Left lung (tissue), 14 donors: Measurements from ENCODE around the gene CMPK2. TPM values are rescaled to one million over a fixed set of nuclear protein-coding genes. Genes with fewer than 3 reads are reported as not detected.
A peak's percentile ranks its signal among the peaks of the same experiment; 100 is the strongest.

Experiments used
- ATAC-seq: fragments of 200-7000 bp; cut with Tn5 transposase; one replicate; pipeline ENCODE4 v1.9.1; 2020; ENCODE audit warnings: moderate library complexity
- DNase-seq, 4 donors: peaks; one replicate each; pipeline ENCODE4 v3.0.0-alpha.2; 2013 to 2020
- H3K27ac ChIP-seq, 2 donors: fragments of 200-600 bp; sonication (generic) in 1 of 2; one replicate each; pipeline versions ENCODE4 v1.5.0 to v1.8.0; 2020 to 2021
- H3K27me3 ChIP-seq, 2 donors: fragments of 200-600 bp; sonication (generic) in 1 of 2; one replicate each; pipeline versions ENCODE4 v1.5.0 to v1.8.0; 2020 to 2021
- H3K36me3 ChIP-seq, 2 donors: fragments of 200-600 bp; sonication (generic) in 1 of 2; one replicate each; pipeline versions ENCODE4 v1.5.0 to v1.8.0; 2020 to 2021
- H3K4me1 ChIP-seq, 2 donors: fragments of 200-600 bp; one replicate each; pipeline ENCODE4 v1.8.0; 2021
- H3K4me3 ChIP-seq, 2 donors: fragments of 200-600 bp; sonication (generic) in 1 of 2; one replicate each; pipeline versions ENCODE4 v1.5.0 to v1.8.0; 2020 to 2021; ENCODE audit warnings: mild to moderate bottlenecking in 1 of 2
- H3K9me3 ChIP-seq, 2 donors: fragments of 200-600 bp; sonication (generic) in 1 of 2; one replicate each; pipeline versions ENCODE4 v1.5.0 to v1.8.0; 2020 to 2021
- intact Hi-C, 2 donors: fragments of 100-400 bp; cut with DNase I; formaldehyde crosslinking; loops; one replicate each; pipeline versions ENCODE4 v1.11.2 to v1.14.2; 2022
- long read RNA-seq, 12 donors: library from polyadenylated mRNA in 2 of 12; unstranded in 2 of 12; transcript quantifications; one replicate each; pipeline ENCODE4 v2.0.0 and lab custom pipeline, GENCODE V29; 2019 to 2026
- polyA plus RNA-seq, 6 donors: library from polyadenylated mRNA; unstranded; fragments of 120-200 nt; gene quantifications; one replicate each; pipeline ENCODE4 v1.2.1, GENCODE V29; 2013; ENCODE audit not compliant: insufficient read length in 6 of 6
- total RNA-seq, 2 donors: library from RNA; stranded (reverse); fragmentation: NEBNext Ultra II Directional; extraction: Animal tissue kit (Norgen Biotek cat#: 25700); gene quantifications; one replicate each; pipeline ENCODE4 v1.2.1, GENCODE V29; 2021
- TF ChIP-seq, protein P1 (sequence below), 2 donors: fragments of 200-600 bp; sonication (generic) in 1 of 2; IDR thresholded peaks; one replicate each; pipeline versions ENCODE4 v1.5.0 to v1.8.0; 2021; ENCODE audit warnings: antibody characterized with exemption in 2 of 2
- donor health status: DM: no; HTN: yes; CAD: no.
- donor health status: DM: no; HTN: no; CAD: no.

CMPK2 gene, protein sequence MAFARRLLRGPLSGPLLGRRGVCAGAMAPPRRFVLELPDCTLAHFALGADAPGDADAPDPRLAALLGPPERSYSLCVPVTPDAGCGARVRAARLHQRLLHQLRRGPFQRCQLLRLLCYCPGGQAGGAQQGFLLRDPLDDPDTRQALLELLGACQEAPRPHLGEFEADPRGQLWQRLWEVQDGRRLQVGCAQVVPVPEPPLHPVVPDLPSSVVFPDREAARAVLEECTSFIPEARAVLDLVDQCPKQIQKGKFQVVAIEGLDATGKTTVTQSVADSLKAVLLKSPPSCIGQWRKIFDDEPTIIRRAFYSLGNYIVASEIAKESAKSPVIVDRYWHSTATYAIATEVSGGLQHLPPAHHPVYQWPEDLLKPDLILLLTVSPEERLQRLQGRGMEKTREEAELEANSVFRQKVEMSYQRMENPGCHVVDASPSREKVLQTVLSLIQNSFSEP
- 10 to 100 TPM in 1 of 2 donors, 1 to 10 TPM in 1; 9.3 to 20.2 TPM for total RNA-seq
- 1 to 10 TPM; 3.6 to 4.7 (median 4.2) TPM for polyA plus RNA-seq
- long read RNA-seq, donor 1, partial matches to known transcripts, result 0 of 1 reads
- long read RNA-seq, donor 1, other reads (novel, unspliced or antisense), result 0 of 1 reads
- long read RNA-seq, donor 2, result 0 reads
- long read RNA-seq, donor 3, result 0 reads
- long read RNA-seq, donor 4, partial matches to known transcripts, result 0 of 2 reads
- long read RNA-seq, donor 4, other reads (novel, unspliced or antisense), result 0 of 2 reads
- long read RNA-seq, donor 5, partial matches to known transcripts, result 9 of 9 reads
- long read RNA-seq, donor 5, other reads (novel, unspliced or antisense), result 0 of 9 reads
- long read RNA-seq, donor 6, partial matches to known transcripts, result 5 of 6 reads
- long read RNA-seq, donor 6, other reads (novel, unspliced or antisense), result 0 of 6 reads
- long read RNA-seq, donor 7, result 0 reads
- long read RNA-seq, donor 8, result 0 reads
- long read RNA-seq, donor 9, result 0 reads
- long read RNA-seq, donor 10, partial matches to known transcripts, result 0 of 3 reads
- long read RNA-seq, donor 10, other reads (novel, unspliced or antisense), result 0 of 3 reads
- long read RNA-seq, donor 11, partial matches to known transcripts, result 0 of 1 reads
- long read RNA-seq, donor 11, other reads (novel, unspliced or antisense), result 0 of 1 reads
- long read RNA-seq, donor 12, partial matches to known transcripts, result 0 of 2 reads
- long read RNA-seq, donor 12, other reads (novel, unspliced or antisense), result 0 of 2 reads

GRCh38 chr2:6865346-6866274 is at the start of gene CMPK2:
Gene CMPK2 (minus strand): TSS chr2:6865907. CDS start chr2:6865696, 211 bp downstream.
- Histone ChIP-seq H3K27me3 (no peaks in the 10 kb centered on the region), H3K27ac (peak within 1 kb of the TSS; percentile 79 to 94), H3K9me3 (no peaks in the 10 kb centered on the region), H3K36me3 (peaks cover 0 to 28% of the 10 kb centered on the region in 2 donors), H3K4me3 (peak within 1 kb of the TSS; percentile 65 to 76), H3K4me1 (peaks cover 0 to 32% of the 10 kb centered on the region in 2 donors)
- ATAC-seq (peak; percentile 79), DNase-seq (peak; percentile 59 to 94 (median 70))
- TF ChIP-seq, protein P1, sequence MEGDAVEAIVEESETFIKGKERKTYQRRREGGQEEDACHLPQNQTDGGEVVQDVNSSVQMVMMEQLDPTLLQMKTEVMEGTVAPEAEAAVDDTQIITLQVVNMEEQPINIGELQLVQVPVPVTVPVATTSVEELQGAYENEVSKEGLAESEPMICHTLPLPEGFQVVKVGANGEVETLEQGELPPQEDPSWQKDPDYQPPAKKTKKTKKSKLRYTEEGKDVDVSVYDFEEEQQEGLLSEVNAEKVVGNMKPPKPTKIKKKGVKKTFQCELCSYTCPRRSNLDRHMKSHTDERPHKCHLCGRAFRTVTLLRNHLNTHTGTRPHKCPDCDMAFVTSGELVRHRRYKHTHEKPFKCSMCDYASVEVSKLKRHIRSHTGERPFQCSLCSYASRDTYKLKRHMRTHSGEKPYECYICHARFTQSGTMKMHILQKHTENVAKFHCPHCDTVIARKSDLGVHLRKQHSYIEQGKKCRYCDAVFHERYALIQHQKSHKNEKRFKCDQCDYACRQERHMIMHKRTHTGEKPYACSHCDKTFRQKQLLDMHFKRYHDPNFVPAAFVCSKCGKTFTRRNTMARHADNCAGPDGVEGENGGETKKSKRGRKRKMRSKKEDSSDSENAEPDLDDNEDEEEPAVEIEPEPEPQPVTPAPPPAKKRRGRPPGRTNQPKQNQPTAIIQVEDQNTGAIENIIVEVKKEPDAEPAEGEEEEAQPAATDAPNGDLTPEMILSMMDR (IDR thresholded peaks at IDR 0.05), result peak in 1 of 2 donors; percentile 36
- intact Hi-C loops, result no loop called here

GRCh38 chr2:6915399-6915798 is 49.7 kb upstream of the CMPK2 start:
- ATAC-seq (no peak), DNase-seq (no peak)
- TF ChIP-seq, protein P1 (IDR thresholded peaks at IDR 0.05), result no peak
- intact Hi-C loops, result loop anchor here in 1 of 2 donors (5.0 to 10.0 kb wide), 2 partner anchors 92 to 119 kb away; no protein-coding TSS in a partner anchor
- Histone ChIP-seq H3K4me1 (peaks cover 0 to 13% of the 10 kb centered on the region in 2 donors), H3K27me3 (no peaks in the 10 kb centered on the region), H3K27ac (no peak overlapping the region), H3K4me3 (no peak overlapping the region), H3K36me3 (no peaks in the 10 kb centered on the region), H3K9me3 (no peaks in the 10 kb centered on the region)

DNA sequence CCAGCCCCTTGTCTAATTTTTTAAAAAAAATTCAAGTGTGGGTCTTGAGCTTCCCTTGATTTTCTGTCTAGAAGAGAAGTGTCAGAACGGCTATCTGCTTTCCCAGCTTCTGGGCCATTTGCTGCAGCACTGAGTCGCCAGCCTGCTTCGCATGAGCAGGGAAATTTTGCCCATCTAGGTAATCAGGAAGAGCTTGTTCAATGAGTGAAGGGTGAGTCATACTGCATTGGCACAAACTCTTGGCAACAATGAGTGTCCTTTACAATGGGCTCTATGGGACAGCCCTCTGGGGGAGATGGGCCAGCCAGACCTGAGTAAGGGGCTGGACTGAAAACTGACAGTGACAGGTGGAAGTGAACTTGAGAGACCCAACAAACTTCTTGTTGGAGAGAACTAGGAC is 49.1 kb upstream of the CMPK2 start:
- H3K36me3 ChIP-seq, result no peaks in the 10 kb centered on the region
- no peaks in the 10 kb centered on the region for H3K9me3 ChIP-seq
- H3K4me1 ChIP-seq, result peaks cover 0 to 13% of the 10 kb centered on the region in 2 donors
- H3K4me3 ChIP-seq, result no peak overlapping the region
- intact Hi-C loops, result loop anchor here in 1 of 2 donors (5.0 to 10.0 kb wide), 2 partner anchors 92 to 120 kb away; no protein-coding TSS in a partner anchor
- DNase-seq (no peak), ATAC-seq (no peak)
- H3K27me3 ChIP-seq, result no peaks in the 10 kb centered on the region
- no peak overlapping the region for H3K27ac ChIP-seq
- TF ChIP-seq, protein P1 (IDR thresholded peaks at IDR 0.05), result no peak

DNA sequence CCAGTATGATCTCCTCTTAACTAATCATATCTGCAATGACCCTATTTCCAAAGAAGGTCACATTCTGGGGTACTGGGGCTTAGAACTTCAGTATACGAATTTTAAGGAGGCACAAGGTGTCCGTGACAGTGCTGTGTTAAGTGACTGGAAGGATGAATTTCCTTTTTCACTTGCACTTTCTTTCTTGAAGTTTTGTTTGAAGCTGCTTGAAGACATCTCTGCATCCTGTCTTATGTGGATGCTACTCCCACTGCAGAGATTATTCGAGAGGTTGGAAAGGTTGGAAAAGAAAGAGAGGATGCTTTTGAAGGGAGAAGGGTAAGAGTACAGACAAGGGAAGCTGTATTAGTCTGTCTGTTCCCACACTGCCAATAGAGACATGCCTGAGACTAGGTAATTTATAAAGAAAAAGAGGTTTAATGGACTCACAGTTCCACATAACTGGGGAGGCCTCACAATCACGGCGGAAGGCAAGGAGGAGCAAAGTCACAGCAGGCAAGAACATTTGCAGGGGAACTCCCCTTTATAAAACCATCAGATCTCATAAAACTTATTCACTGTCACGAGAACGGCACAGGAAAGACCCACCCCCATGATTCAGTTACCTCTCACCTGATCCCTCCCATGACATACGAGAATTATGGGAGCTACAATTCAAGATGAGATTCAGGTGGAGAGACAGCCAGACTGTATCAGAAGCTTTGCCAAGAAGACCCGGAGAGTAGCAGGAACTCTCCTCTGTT is 47.9 kb upstream of the CMPK2 start:
- H3K27ac ChIP-seq, result no peak overlapping the region
- H3K27me3 ChIP-seq, result no peaks in the 10 kb centered on the region
- no peak overlapping the region for H3K4me3 ChIP-seq
- intact Hi-C loops, result loop anchor here in 1 of 2 donors (10.0 kb wide), 1 partner anchor 121 kb away; no protein-coding TSS in a partner anchor
- DNase-seq, result no peak
- H3K36me3 ChIP-seq, result no peaks in the 10 kb centered on the region
- H3K9me3 ChIP-seq, result no peaks in the 10 kb centered on the region
- TF ChIP-seq, protein P1 (IDR thresholded peaks at IDR 0.05), result no peak
- no peak for ATAC-seq
- H3K4me1 ChIP-seq, result peaks cover 0 to 9% of the 10 kb centered on the region in 2 donors
